ENCODE data around the gene APBB1IP. TPM values are rescaled to one million over a fixed set of nuclear protein-coding genes. Genes with fewer than 3 reads are reported as not detected.

APBB1IP gene
- total RNA-seq, 1 experiment from 2014 or later: not detected

DNA sequence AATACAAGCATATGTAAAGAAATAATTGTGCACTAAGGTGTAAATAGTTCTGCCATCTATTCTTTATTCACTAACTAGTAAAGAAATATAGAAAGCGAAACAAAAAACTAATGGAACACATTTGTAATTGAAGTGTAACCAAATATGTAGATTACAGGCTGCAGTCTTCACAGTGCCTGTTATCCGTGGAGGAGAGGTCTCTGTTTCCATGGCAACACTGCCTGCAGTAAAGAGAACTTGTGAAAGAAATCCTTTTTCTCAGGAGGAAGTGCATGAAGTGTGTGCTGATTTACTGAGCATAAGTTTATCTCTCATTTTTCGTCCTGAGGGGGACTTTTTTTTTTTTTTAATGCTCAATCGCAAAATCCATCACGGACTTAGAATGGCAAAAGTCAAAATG lies 102.5 kb downstream of the APBB1IP start:
- intact Hi-C loops (cut with micrococcal nuclease): no loop called here
- ATAC-seq (no peak), DNase-seq (no peak)
- TF ChIP-seq, protein P1, sequence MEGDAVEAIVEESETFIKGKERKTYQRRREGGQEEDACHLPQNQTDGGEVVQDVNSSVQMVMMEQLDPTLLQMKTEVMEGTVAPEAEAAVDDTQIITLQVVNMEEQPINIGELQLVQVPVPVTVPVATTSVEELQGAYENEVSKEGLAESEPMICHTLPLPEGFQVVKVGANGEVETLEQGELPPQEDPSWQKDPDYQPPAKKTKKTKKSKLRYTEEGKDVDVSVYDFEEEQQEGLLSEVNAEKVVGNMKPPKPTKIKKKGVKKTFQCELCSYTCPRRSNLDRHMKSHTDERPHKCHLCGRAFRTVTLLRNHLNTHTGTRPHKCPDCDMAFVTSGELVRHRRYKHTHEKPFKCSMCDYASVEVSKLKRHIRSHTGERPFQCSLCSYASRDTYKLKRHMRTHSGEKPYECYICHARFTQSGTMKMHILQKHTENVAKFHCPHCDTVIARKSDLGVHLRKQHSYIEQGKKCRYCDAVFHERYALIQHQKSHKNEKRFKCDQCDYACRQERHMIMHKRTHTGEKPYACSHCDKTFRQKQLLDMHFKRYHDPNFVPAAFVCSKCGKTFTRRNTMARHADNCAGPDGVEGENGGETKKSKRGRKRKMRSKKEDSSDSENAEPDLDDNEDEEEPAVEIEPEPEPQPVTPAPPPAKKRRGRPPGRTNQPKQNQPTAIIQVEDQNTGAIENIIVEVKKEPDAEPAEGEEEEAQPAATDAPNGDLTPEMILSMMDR (conservative IDR thresholded peaks at IDR 0.05; ENCODE audit: low read depth, low read length): no peak
- no peak for TF ChIP-seq EZH2phosphoT487 (IDR thresholded peaks at IDR 0.05; ENCODE audit: borderline replicate concordance, low read length)
- Histone ChIP-seq H3K4me2 (ENCODE audit: low read length) (no peak overlapping the region), H3K36me3 (ENCODE audit: low read depth, low read length) (no peaks in the 10 kb centered on the region), H3K9ac (ENCODE audit: low read length) (no peak overlapping the region), H3F3A (ENCODE audit: low read length, unreplicated experiment) (no peaks in the 10 kb centered on the region), H3K27me3 (ENCODE audit: low read length) (peaks cover 62% of the 10 kb centered on the region), H3K9me2 (replicated peaks; ENCODE audit: low read length) (no peaks in the 10 kb centered on the region), H3K4me1 (ENCODE audit: insufficient read depth, low read length) (no peaks in the 10 kb centered on the region), H3K9me3 (ENCODE audit: low read length) (no peaks in the 10 kb centered on the region), H3K4me3 (ENCODE audit: low read length) (no peak overlapping the region), H2AFZ (ENCODE audit: low read length) (no peak overlapping the region), H3K27ac (ENCODE audit: low read length) (no peak overlapping the region), H3K79me2 (ENCODE audit: low read length) (no peaks in the 10 kb centered on the region), H4K20me1 (ENCODE audit: low read length) (no peaks in the 10 kb centered on the region)
- ChIA-PET CTCF (no interaction called here), POLR2A (ENCODE audit: unreplicated experiment) (no interaction called here)
- BruUV-seq (replicated peaks): no TSS peak

GRCh38 chr10:26543567-26544306 lies 105.6 kb downstream of the APBB1IP start:
- Histone ChIP-seq H3K4me3 (ENCODE audit: low read length) (no peak overlapping the region), H3K9me2 (replicated peaks; ENCODE audit: low read length) (no peaks in the 10 kb centered on the region), H3K27ac (ENCODE audit: low read length) (no peak overlapping the region), H2AFZ (ENCODE audit: low read length) (no peak overlapping the region), H3K4me2 (ENCODE audit: low read length) (no peak overlapping the region), H3F3A (ENCODE audit: low read length, unreplicated experiment) (no peaks in the 10 kb centered on the region), H3K4me1 (ENCODE audit: insufficient read depth, low read length) (no peaks in the 10 kb centered on the region), H3K79me2 (ENCODE audit: low read length) (no peaks in the 10 kb centered on the region), H3K36me3 (ENCODE audit: low read depth, low read length) (no peaks in the 10 kb centered on the region), H3K9ac (ENCODE audit: low read length) (no peak overlapping the region), H3K9me3 (ENCODE audit: low read length) (no peaks in the 10 kb centered on the region), H3K27me3 (ENCODE audit: low read length) (peaks cover 48% of the 10 kb centered on the region), H4K20me1 (ENCODE audit: low read length) (no peaks in the 10 kb centered on the region)
- CTCF ChIA-PET: no interaction called here
- BruUV-seq (replicated peaks): no TSS peak
- TF ChIP-seq EZH2 (IDR thresholded peaks at IDR 0.05; ENCODE audit: low read length, unreplicated experiment) (no peak), EZH2phosphoT487 (IDR thresholded peaks at IDR 0.05; ENCODE audit: borderline replicate concordance, low read length) (no peak)
- TF ChIP-seq, protein P1 (conservative IDR thresholded peaks at IDR 0.05; ENCODE audit: low read depth, low read length): no peak
- DNase-seq (no peak), ATAC-seq (no peak)
- intact Hi-C loops (cut with micrococcal nuclease): no loop called here
- POLR2A ChIA-PET (ENCODE audit: unreplicated experiment): no interaction called here

GRCh38 chr10:26544932-26545331 lies 106.8 kb downstream of the APBB1IP start:
- no peaks in the 10 kb centered on the region for H3K9me2 ChIP-seq (replicated peaks; ENCODE audit: low read length)
- no peak overlapping the region for H3K4me3 ChIP-seq (ENCODE audit: low read length)
- CTCF ChIA-PET: no interaction called here
- ATAC-seq (no peak), DNase-seq (no peak)
- no TSS peak for BruUV-seq (replicated peaks)
- H3K27ac ChIP-seq (ENCODE audit: low read length): no peak overlapping the region
- H3F3A ChIP-seq (ENCODE audit: low read length, unreplicated experiment): no peaks in the 10 kb centered on the region
- TF ChIP-seq, protein P1 (conservative IDR thresholded peaks at IDR 0.05; ENCODE audit: low read depth, low read length): no peak
- TF ChIP-seq EZH2phosphoT487 (IDR thresholded peaks at IDR 0.05; ENCODE audit: borderline replicate concordance, low read length): no peak
- no peak for TF ChIP-seq EZH2 (IDR thresholded peaks at IDR 0.05; ENCODE audit: low read length, unreplicated experiment)
- intact Hi-C loops (cut with micrococcal nuclease): no loop called here
- no peak overlapping the region for H3K9ac ChIP-seq (ENCODE audit: low read length)
- H3K4me1 ChIP-seq (ENCODE audit: insufficient read depth, low read length): no peaks in the 10 kb centered on the region
- no peaks in the 10 kb centered on the region for H3K36me3 ChIP-seq (ENCODE audit: low read depth, low read length)
- no peak overlapping the region for H2AFZ ChIP-seq (ENCODE audit: low read length)
- H4K20me1 ChIP-seq (ENCODE audit: low read length): no peaks in the 10 kb centered on the region
- H3K4me2 ChIP-seq (ENCODE audit: low read length): no peak overlapping the region
- POLR2A ChIA-PET (ENCODE audit: unreplicated experiment): no interaction called here
- peaks cover 37% of the 10 kb centered on the region for H3K27me3 ChIP-seq (ENCODE audit: low read length)
- H3K79me2 ChIP-seq (ENCODE audit: low read length): no peaks in the 10 kb centered on the region
- H3K9me3 ChIP-seq (ENCODE audit: low read length): no peaks in the 10 kb centered on the region

Data from PC-3 (cell line).